ENCODE measurements around the gene WFIKKN2.

The WFIKKN2 gene

GRCh38 chr17:50813583-50813982 is 21.8 kb upstream of the WFIKKN2 start:
- no peak for DNase-seq

GRCh38 chr17:50815400-50815799 is 20.0 kb upstream of the WFIKKN2 start:
- no peak for DNase-seq

GRCh38 chr17:50816271-50816670 is 19.1 kb upstream of the WFIKKN2 start:
- DNase-seq, result no peak

GRCh38 chr17:50816771-50817751 is 18.3 kb upstream of the WFIKKN2 start:
- DNase-seq, result peak; percentile 67

GRCh38 chr17:50817838-50818237 is 17.5 kb upstream of the WFIKKN2 start:
- DNase-seq, result no peak

GRCh38 chr17:50818261-50818660 is 17.1 kb upstream of the WFIKKN2 start:
- no peak for DNase-seq

GRCh38 chr17:50818921-50819657 is 16.3 kb upstream of the WFIKKN2 start:
- no peak for DNase-seq

GRCh38 chr17:50820651-50821050 is 14.7 kb upstream of the WFIKKN2 start:
- DNase-seq, result no peak

GRCh38 chr17:50822550-50822949 is 12.8 kb upstream of the WFIKKN2 start:
- no peak for DNase-seq

GRCh38 chr17:50824429-50824828 is 11.0 kb upstream of the WFIKKN2 start:
- no peak for DNase-seq

- DNase-seq, result no peak
These were observed 10.2 kb upstream of the WFIKKN2 start for GRCh38 chr17:50825188-50825587.

- no peak for DNase-seq
These were observed 6.7 kb upstream of the WFIKKN2 start for GRCh38 chr17:50828508-50829170.

GRCh38 chr17:50829332-50829731 is 6.1 kb upstream of the WFIKKN2 start:
- no peak for DNase-seq

- DNase-seq, result no peak
These were observed 5.0 kb upstream of the WFIKKN2 start for GRCh38 chr17:50830352-50830751.

- DNase-seq, result no peak
These were observed 4.4 kb upstream of the WFIKKN2 start for GRCh38 chr17:50830994-50831393.

GRCh38 chr17:50831471-50831928 is 3.9 kb upstream of the WFIKKN2 start:
- no peak for DNase-seq

GRCh38 chr17:50832267-50832863 is 3.0 kb upstream of the WFIKKN2 start:
- no peak for DNase-seq

- DNase-seq, result no peak
These were observed 2.5 kb upstream of the WFIKKN2 start for GRCh38 chr17:50832864-50833381.

GRCh38 chr17:50833510-50834428 is 1.6 kb upstream of the WFIKKN2 start:
- no peak for DNase-seq

GRCh38 chr17:50834429-50835300 is 721 bp upstream of the WFIKKN2 start:
- DNase-seq, result no peak

All from stimulated activated CD4-positive, alpha-beta T cell treated with anti-CD3 and anti-CD28 coated beads, Interleukin-4, amount 100 ng/mL, for 1 hour (primary cell).